GM12878 (cell line): ENCODE measurements around the gene FBXO17.

Experiments
- POLR2A ChIP-seq: IDR thresholded peaks from 2 replicates; pipeline ENCODE4 v1.6.1; 2011; ENCODE audit warnings: low read depth, mild to moderate bottlenecking, low read length
- POLR2AphosphoS5 ChIP-seq: IDR thresholded peaks from 2 replicates; pipeline ENCODE4 v1.6.1; 2011; ENCODE audit warnings: mild to moderate bottlenecking, low read length, inconsistent platforms
- TF ChIP-seq, protein P1 (sequence below): IDR thresholded peaks from 2 replicates; pipeline ENCODE4 v1.6.1; 2012; ENCODE audit warnings: low read length, inconsistent platforms
- TF ChIP-seq, protein P2 (sequence below): IDR thresholded peaks from 2 replicates; pipeline ENCODE4 v1.6.1; 2012; ENCODE audit warnings: mild to moderate bottlenecking, low read depth, low read length
- TF ChIP-seq, protein P3 (sequence below), 3 experiments: IDR thresholded peaks in 2 of 3; conservative IDR thresholded peaks in 1 of 3; 2 replicates each; pipeline ENCODE4 v1.5.1; 2011; ENCODE audit warnings: low read depth in 3 of 3, low read length in 3 of 3, mild to moderate bottlenecking in 3 of 3, control low read depth in 2 of 3, moderate library complexity in 2 of 3, inconsistent platforms in 1 of 3, mixed read lengths in 1 of 3; ENCODE audit not compliant: control insufficient read depth in 2 of 3, insufficient read depth in 1 of 3; ENCODE audit errors: extremely low read depth in 1 of 3
- TF ChIP-seq, protein P4 (sequence below): IDR thresholded peaks from 2 replicates; pipeline ENCODE4 v1.6.1; 2011; ENCODE audit warnings: mild to moderate bottlenecking, low read depth, low read length, moderate library complexity; ENCODE audit not compliant: insufficient replicate concordance

DNA sequence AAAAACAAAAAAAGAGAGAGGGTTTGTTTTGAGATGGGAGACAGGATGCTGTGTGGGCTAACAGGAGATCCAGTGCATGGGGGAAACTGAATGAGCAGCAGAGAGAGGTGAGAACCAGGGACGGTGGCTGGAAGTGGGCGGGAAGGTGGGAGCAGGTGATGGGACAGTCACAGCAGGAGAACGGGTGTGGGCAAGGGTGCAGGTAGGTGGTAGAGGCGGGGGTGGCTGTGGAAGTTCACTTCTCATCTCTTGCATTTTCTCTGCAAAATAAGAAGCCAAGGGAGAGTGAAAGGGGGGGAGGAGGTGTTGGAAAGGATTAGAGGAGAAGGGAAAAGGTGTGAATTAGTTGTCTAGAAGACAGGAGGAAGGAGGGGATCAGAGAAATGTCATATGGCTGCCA lies 21.9 kb downstream of the FBXO17 start:
- TF ChIP-seq POLR2AphosphoS5 (no peak), POLR2A (no peak)
- TF ChIP-seq, protein P1, sequence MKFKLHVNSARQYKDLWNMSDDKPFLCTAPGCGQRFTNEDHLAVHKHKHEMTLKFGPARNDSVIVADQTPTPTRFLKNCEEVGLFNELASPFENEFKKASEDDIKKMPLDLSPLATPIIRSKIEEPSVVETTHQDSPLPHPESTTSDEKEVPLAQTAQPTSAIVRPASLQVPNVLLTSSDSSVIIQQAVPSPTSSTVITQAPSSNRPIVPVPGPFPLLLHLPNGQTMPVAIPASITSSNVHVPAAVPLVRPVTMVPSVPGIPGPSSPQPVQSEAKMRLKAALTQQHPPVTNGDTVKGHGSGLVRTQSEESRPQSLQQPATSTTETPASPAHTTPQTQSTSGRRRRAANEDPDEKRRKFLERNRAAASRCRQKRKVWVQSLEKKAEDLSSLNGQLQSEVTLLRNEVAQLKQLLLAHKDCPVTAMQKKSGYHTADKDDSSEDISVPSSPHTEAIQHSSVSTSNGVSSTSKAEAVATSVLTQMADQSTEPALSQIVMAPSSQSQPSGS, result no peak
- TF ChIP-seq, protein P2, sequence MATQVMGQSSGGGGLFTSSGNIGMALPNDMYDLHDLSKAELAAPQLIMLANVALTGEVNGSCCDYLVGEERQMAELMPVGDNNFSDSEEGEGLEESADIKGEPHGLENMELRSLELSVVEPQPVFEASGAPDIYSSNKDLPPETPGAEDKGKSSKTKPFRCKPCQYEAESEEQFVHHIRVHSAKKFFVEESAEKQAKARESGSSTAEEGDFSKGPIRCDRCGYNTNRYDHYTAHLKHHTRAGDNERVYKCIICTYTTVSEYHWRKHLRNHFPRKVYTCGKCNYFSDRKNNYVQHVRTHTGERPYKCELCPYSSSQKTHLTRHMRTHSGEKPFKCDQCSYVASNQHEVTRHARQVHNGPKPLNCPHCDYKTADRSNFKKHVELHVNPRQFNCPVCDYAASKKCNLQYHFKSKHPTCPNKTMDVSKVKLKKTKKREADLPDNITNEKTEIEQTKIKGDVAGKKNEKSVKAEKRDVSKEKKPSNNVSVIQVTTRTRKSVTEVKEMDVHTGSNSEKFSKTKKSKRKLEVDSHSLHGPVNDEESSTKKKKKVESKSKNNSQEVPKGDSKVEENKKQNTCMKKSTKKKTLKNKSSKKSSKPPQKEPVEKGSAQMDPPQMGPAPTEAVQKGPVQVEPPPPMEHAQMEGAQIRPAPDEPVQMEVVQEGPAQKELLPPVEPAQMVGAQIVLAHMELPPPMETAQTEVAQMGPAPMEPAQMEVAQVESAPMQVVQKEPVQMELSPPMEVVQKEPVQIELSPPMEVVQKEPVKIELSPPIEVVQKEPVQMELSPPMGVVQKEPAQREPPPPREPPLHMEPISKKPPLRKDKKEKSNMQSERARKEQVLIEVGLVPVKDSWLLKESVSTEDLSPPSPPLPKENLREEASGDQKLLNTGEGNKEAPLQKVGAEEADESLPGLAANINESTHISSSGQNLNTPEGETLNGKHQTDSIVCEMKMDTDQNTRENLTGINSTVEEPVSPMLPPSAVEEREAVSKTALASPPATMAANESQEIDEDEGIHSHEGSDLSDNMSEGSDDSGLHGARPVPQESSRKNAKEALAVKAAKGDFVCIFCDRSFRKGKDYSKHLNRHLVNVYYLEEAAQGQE, result no peak
- TF ChIP-seq, protein P3, sequence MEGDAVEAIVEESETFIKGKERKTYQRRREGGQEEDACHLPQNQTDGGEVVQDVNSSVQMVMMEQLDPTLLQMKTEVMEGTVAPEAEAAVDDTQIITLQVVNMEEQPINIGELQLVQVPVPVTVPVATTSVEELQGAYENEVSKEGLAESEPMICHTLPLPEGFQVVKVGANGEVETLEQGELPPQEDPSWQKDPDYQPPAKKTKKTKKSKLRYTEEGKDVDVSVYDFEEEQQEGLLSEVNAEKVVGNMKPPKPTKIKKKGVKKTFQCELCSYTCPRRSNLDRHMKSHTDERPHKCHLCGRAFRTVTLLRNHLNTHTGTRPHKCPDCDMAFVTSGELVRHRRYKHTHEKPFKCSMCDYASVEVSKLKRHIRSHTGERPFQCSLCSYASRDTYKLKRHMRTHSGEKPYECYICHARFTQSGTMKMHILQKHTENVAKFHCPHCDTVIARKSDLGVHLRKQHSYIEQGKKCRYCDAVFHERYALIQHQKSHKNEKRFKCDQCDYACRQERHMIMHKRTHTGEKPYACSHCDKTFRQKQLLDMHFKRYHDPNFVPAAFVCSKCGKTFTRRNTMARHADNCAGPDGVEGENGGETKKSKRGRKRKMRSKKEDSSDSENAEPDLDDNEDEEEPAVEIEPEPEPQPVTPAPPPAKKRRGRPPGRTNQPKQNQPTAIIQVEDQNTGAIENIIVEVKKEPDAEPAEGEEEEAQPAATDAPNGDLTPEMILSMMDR (IDR thresholded peaks at IDR 0.05 in 2 of 3, conservative IDR thresholded peaks at IDR 0.05 in 1 of 3; ENCODE audit: control insufficient read depth in 2 of 3, extremely low read depth in 1 of 3, insufficient read depth in 1 of 3, low read depth in 3 of 3, low read length in 3 of 3), result no peak
- TF ChIP-seq, protein P4, sequence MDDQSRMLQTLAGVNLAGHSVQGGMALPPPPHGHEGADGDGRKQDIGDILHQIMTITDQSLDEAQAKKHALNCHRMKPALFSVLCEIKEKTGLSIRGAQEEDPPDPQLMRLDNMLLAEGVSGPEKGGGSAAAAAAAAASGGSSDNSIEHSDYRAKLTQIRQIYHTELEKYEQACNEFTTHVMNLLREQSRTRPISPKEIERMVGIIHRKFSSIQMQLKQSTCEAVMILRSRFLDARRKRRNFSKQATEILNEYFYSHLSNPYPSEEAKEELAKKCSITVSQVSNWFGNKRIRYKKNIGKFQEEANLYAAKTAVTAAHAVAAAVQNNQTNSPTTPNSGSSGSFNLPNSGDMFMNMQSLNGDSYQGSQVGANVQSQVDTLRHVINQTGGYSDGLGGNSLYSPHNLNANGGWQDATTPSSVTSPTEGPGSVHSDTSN, result no peak
